GM19372 (cell line): ENCODE results near the gene PCBP3.
"Not testable (repeated sequence)": the region's sequence is repeated elsewhere in the genome, so short reads cannot be mapped to it uniquely, and the experiment has no call there.

Experiments used
- ATAC-seq: cut with Tn5 transposase; IDR thresholded peaks from one replicate; pipeline ENCODE4 v1.9.1; 2021; ENCODE audit warnings: mild to moderate bottlenecking, low read depth, moderate library complexity; ENCODE audit not compliant: unreplicated experiment

PCBP3 gene

GRCh38 chr21:45948576-45949141 lies 305.1 kb downstream of the PCBP3 start:
- no peak for ATAC-seq

- ATAC-seq: no peak
Measured at GRCh38 chr21:45949928-45950739, 306.6 kb downstream of the PCBP3 start.

GRCh38 chr21:45950740-45951515 lies 307.4 kb downstream of the PCBP3 start:
- ATAC-seq: no peak

- ATAC-seq: no peak
Measured at GRCh38 chr21:45951676-45952075, 308.2 kb downstream of the PCBP3 start.

GRCh38 chr21:45952527-45952926 lies 309.0 kb downstream of the PCBP3 start:
- not testable (repeated sequence) for ATAC-seq

GRCh38 chr21:45952974-45953373 lies 309.4 kb downstream of the PCBP3 start:
- no peak for ATAC-seq

- ATAC-seq: no peak
Measured at GRCh38 chr21:45954261-45954660, 310.7 kb downstream of the PCBP3 start.

GRCh38 chr21:45954921-45955320 lies 311.4 kb downstream of the PCBP3 start:
- ATAC-seq: no peak

- no peak for ATAC-seq
Measured at GRCh38 chr21:45957551-45957950, 314.0 kb downstream of the PCBP3 start.

GRCh38 chr21:45957981-45958600 lies 314.6 kb downstream of the PCBP3 start:
- no peak for ATAC-seq

GRCh38 chr21:45959182-45959581 lies 315.7 kb downstream of the PCBP3 start:
- ATAC-seq: no peak

- ATAC-seq: no peak
Measured at GRCh38 chr21:45959779-45960390, 316.4 kb downstream of the PCBP3 start.

- not testable (repeated sequence) for ATAC-seq
Measured at GRCh38 chr21:45961408-45961807, 317.9 kb downstream of the PCBP3 start.

- ATAC-seq: no peak
Measured at GRCh38 chr21:45962531-45963231, 319.2 kb downstream of the PCBP3 start.

- no peak for ATAC-seq
Measured at GRCh38 chr21:45963232-45963570, 319.7 kb downstream of the PCBP3 start.

GRCh38 chr21:45964649-45965048 lies 321.1 kb downstream of the PCBP3 start:
- ATAC-seq: no peak

GRCh38 chr21:45965084-45965809 lies 321.7 kb downstream of the PCBP3 start:
- ATAC-seq: no peak

GRCh38 chr21:45966791-45967394 lies 323.4 kb downstream of the PCBP3 start:
- no peak for ATAC-seq
